Measurements from ENCODE around the gene IFNL1.
A peak's percentile ranks its signal among the peaks of the same experiment; 100 is the strongest.
"Not testable (repeated sequence)": the region's sequence is repeated elsewhere in the genome, so short reads cannot be mapped to it uniquely, and the experiment has no call there.

Gene IFNL1

DNA sequence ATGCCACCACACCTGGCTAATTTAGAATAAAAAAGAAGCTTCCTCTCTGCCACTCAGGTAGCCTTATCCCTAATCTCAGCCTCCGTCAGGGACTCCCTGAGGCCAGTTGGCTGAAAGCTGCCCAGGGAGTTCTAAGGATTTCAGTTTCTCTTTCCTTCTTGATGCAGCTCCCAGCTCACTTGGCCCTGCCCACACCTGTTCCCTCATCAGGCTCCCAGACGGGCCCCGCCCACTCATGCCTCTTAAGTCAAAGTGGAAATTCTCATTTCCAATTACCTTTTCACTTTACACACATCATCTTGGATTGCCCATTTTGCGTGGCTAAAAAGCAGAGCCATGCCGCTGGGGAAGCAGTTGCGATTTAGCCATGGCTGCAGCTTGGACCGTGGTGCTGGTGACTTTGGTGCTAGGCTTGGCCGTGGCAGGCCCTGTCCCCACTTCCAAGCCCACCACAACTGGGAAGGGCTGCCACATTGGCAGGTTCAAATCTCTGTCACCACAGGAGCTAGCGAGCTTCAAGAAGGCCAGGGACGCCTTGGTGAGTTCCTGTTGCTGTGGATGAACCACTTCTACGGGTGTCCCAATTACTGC, at the start of gene IFNL1:
Gene IFNL1, plus strand, starts transcription at position 353 of the 591 bp plus-strand sequence. Its CDS starts 15 bp downstream, at position 368.
- peak in 4 of 56 donors; percentile 3 to 44 (median 9) for DNase-seq

GRCh38 chr19:39246951-39247669, 49.1 kb upstream of the IFNL1 start:
- peak in 24 of 56 donors; percentile 1 to 47 (median 10) for DNase-seq

- no peak for DNase-seq
These were observed 48.2 kb upstream of the IFNL1 start for GRCh38 chr19:39247701-39248664.

GRCh38 chr19:39248806-39249205, 47.4 kb upstream of the IFNL1 start, which contains the start of gene IFNL4:
Gene IFNL4, minus strand, starts transcription at chr19:39248856.
- DNase-seq, result no peak

GRCh38 chr19:39251081-39251480, 45.1 kb upstream of the IFNL1 start:
- no peak for DNase-seq

- DNase-seq, result no peak
These were observed 44.4 kb upstream of the IFNL1 start for GRCh38 chr19:39251846-39252245.

- DNase-seq, result no peak
These were observed 43.7 kb upstream of the IFNL1 start for GRCh38 chr19:39252458-39252857.

DNA sequence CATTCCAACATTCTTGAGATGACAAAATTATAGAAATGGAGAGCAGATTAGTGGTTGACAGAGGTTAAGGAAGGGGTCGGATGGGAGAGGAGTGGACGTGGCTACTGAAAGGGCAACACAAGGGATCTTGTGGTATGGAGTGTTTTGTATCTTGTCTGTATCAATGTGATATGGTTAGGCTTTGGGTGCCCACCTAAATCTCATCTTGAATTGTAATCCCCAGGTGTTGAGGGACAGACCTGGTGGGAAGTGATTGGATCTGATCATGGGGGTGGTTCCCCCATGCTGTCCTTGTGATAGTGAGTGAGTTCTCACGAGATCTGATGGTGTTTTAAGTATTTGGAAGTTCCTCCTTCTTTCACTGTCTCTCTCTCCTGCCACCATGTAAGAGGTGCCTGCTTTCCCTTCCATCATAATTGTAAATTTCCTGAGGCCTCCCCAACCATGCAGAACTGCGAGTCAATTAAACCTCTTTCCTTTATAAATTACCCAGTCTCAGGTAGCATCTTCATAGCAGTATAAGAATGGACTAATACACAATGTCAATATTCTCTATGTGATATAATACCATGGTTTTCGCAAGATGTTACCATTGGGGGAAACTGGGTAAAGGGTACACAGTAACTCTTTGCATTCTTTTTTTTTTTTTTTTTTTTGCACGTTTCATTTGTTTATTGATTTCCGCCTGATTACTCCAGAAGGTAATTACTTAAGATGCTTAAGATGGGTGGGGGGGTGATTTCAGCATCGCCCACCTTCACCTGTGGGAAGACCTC, 42.6 kb upstream of the IFNL1 start:
- DNase-seq, result no peak

DNA sequence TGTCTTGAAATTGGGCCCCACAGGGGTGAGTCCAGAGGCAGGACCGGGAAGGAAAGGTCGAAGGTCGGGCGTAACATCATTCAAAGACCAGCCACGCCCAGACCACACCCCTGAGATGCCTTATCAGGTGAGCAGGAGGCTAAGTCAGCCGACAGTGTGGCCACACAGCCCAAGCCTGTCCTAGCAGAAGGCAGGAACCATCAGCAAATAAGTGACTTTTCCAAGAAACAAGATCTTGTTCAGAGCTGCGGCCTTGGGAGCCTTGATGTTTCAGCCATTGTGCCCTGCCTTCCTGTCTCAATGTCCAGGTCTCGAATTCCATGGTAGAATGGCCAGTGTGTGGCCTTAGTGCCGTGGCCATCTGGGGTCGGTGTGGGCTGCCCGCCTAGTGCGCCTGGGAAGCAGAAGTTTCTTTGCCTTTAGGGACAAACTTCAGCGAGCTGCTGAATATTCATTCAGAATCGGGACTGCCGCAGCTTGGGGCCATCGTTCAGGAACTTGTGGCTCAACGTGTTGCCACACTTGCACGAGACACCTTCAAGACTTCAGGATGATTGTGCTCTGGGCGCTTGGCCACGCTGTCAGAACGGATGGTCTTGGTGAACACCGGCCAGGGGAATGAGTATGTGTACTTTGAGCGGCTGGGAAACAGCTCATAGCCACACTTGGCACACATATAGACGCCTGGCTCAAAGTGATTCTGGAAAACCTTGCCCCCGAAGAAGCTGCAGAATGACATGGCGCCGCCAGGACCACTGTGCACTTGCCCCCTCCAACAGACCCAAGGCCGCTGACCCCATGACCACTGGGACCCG, 41.5 kb upstream of the IFNL1 start:
- no peak for DNase-seq

DNA sequence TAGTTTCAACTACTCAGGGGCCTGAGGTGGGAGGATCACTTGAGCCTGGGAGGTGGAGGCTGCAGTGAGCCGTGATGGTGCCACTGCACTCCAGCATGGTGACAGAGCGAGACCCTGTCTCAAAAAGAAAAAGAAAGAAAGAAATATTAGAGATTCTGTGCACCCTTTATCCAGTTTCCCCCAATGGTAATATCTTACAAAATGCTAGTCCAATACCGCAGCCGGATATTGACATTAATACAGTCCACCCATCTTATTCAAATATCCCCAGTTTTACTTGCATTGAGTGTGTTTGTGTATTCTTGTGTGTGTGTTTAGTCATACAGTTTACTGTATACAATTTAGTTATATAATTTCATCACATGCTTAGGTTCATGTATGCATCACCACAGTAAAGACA, 39.0 kb upstream of the IFNL1 start:
- no peak for DNase-seq

- DNase-seq, result no peak
These were observed 34.5 kb upstream of the IFNL1 start for GRCh38 chr19:39261704-39262103.

DNA sequence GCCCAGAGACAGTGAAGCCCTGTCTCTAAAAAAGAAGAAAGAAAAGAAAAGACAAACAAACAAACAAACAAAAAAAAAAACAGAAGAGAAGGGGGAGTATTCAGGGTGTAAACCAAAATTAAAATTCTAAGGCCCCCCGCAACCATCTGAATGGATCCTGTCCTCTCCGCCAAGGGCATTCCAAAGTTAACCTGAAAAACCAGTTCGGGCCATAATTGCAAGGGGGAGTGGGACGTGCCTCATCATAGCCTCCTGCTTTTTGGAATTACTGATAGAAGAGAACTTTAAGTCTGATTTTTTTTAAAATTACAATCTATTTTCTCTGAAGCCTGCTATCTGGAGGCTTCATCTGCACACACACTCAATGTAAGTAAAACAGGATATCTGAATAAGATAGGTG, 33.7 kb upstream of the IFNL1 start:
- DNase-seq, result no peak

GRCh38 chr19:39263912-39264305, 32.3 kb upstream of the IFNL1 start:
- no peak for DNase-seq

DNA sequence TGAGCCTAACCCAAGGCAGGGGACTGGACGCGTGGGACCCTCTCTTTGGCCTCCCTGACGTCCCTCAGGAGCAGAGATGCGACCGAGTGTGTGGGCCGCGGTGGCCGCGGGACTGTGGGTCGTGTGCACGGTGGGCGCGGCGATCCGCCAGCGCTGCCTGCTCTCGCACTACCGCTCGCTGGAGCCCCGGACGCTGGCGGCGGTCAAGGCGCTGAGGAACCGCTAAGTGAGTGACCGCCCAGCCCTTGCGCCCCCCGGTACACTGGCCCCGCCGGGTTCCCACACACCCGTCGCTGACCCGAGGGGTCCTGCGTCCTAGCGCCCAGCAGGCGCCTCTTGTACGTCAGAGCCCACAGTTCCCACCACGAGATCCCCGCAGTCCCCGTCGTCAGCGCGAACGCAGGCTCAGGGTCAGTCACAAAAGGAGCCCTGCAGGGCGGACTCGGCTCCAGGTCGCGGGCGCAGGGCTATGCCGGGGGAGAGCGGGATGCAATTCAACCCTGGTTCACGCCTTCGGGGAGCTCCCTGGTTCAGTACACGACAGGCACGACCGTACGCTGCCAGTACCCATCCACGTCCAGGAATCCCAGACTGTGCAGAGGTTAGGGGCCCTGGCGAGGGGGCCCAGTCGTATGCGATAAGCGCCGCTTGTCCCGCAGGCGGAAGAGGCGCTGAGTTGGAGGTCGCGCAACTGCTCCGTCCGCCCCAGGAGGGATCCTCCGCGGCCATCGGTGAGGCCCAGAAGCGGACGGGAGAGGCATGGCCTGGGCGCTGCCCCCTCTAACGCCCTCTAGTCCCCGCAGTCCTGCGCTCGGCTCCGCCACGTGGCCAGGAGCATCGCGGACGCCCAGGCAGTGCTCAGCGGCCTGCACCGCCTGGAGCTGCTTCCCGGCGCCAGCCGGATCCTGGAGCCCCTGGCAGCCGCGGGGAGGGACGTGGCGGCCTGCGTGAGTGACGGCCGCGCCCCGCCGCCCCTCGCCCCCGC, 31.6 kb upstream of the IFNL1 start:
- no peak for DNase-seq

DNA sequence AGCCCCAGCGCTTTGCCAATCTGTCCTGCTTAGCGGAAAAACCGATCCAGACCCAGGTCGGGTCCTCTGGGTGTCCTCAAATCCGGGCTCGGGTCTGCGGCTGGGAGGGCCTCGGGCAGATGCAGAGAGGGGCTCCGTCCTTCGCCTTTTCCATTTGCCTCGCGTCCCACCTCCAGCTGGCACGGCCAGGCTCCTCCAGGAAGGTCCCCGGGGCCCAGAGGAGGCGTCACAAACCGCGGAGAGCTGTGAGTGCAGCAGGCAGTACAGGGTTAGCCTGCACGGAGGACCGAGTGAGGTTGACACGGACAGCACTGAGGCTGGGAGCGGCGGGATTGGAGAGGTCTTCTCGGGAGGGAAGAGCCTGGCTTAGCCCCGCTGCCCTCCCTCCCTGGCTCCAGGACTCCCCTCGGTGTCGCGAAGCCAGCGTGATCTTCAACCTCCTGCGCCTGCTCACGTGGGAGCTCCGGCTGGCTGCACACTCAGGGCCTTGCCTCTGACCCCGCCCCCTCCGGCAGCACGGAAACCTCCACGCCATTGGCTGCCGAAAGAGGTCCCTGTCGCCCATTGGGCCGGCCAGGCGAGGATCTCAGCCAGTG, 30.8 kb upstream of the IFNL1 start:
- DNase-seq, result peak in 1 of 56 donors; percentile 3

GRCh38 chr19:39268085-39268484, 28.1 kb upstream of the IFNL1 start, which contains the start of gene IFNL2:
Gene IFNL2, plus strand, starts transcription at chr19:39268396. Its CDS starts 173 bp downstream, at chr19:39268569.
- DNase-seq, result not testable (repeated sequence)

GRCh38 chr19:39268531-39269223, 27.5 kb upstream of the IFNL1 start:
- not testable (repeated sequence) for DNase-seq

- DNase-seq, result not testable (repeated sequence)
These were observed 26.8 kb upstream of the IFNL1 start for GRCh38 chr19:39269369-39269768.
